HG03103 (cell line): ENCODE data around the gene DISP3.

Experiments used
- ATAC-seq: cut with Tn5 transposase; IDR thresholded peaks from one replicate; pipeline ENCODE4 v1.9.1; 2021; ENCODE audit warnings: low read depth; ENCODE audit not compliant: unreplicated experiment

DISP3 gene

GRCh38 chr1:11539850-11540772, 61.2 kb downstream of the DISP3 start:
- ATAC-seq: no peak

DNA sequence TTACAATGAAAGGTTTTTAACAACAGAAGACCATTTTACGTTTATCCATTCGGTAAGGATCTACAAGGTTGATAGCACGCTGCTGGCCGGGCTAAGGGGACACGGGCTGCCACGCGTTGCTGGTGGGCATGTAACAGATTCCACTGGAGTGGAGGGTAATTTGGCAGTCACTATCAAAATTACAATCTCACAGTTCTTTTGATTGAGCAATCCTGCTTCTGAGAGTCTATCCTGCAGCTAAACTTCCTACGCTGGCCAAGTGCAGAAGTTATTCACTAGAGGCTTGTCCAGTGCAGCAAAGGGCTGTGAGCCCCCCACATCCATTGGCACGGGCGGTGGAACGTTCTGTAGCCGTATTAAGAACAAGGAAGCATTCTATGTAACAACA, 61.8 kb downstream of the DISP3 start:
- ATAC-seq: no peak

DNA sequence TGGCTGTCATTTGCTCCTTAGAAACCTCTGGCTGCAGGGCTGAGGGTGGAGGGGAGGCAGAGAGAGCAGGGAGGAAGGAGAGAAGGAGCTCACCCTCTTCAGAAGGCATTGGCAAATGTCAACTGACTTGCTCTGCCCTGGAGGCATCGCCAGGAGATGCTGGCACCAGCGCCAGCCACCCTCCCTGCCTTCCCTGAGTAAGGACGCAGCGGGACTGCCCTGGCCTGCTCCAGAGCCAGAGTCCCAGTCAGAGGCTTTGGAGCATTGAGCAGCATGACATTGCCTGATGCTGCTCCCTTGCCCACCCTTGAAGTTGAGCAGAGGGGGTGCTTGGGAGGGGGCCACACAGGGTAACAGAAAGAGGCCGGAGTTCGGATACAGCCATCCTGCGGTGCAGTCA, 62.3 kb downstream of the DISP3 start:
- no peak for ATAC-seq

- ATAC-seq: no peak
Measured at GRCh38 chr1:11541956-11542355, 63.0 kb downstream of the DISP3 start.

- no peak for ATAC-seq
Measured at GRCh38 chr1:11543392-11543791, 64.4 kb downstream of the DISP3 start.

GRCh38 chr1:11543796-11544195, 64.8 kb downstream of the DISP3 start:
- no peak for ATAC-seq

DNA sequence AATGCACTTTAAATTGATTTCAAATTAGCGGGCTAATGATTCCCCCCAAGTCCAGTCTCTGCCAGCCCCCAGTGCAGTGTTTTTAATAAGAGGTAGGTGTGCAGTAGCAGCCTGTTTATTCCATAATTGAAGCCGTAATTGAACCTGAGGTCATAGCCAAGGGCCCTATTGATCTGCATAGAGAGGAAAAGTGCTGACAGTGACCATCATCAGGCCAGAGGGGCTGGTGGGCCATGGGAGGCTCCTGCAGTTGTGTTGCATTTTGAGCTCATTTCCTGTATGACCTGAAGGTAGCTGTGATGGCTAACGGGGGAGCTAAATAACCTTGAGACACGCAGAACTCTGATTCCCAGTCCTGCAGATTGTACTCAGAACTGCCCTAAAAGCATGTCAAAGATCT, 67.5 kb downstream of the DISP3 start:
- no peak for ATAC-seq

GRCh38 chr1:11550664-11551283, 71.8 kb downstream of the DISP3 start:
- ATAC-seq: no peak

DNA sequence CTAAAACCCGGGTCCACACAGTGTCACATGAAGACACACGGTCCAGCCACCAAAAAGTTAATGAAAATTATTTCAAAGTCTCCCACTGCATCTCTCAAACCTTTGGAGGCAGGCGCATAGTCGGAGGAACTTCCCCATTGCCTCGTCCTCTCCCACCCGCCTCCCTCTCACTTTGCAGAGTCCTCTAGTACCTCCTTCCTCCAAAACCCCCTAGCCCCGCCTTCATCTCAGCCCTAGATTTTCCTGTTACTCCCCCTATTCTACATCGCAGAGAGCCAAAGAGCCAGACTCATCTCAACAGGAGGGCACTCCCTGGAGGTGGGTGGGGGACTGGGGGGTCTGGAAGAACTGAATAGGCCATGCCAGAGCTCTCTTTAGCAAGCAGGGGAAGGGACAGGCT, 79.3 kb downstream of the DISP3 start:
- no peak for ATAC-seq

GRCh38 chr1:11558871-11559590, 80.1 kb downstream of the DISP3 start:
- ATAC-seq: no peak

DNA sequence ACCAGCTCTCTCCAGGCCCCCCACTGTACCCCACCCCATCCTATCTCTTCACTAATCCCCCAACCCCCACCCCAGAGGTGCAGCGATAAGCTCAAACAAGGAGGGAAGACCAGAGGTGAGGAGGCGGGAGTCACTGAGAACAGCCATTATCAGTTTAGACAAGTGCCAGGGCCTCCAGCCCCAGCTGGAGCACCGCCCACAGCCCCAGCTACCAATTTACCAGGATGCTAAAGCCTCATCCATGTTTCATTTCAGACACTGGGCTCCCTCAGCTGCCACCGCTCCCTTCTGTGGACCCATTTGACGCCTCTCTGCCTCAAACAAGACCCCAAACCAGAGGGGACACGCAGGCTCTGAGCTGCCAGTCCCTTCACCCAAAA, 80.6 kb downstream of the DISP3 start:
- ATAC-seq: no peak

- no peak for ATAC-seq
Measured at GRCh38 chr1:11560061-11560460, 81.1 kb downstream of the DISP3 start.

DNA sequence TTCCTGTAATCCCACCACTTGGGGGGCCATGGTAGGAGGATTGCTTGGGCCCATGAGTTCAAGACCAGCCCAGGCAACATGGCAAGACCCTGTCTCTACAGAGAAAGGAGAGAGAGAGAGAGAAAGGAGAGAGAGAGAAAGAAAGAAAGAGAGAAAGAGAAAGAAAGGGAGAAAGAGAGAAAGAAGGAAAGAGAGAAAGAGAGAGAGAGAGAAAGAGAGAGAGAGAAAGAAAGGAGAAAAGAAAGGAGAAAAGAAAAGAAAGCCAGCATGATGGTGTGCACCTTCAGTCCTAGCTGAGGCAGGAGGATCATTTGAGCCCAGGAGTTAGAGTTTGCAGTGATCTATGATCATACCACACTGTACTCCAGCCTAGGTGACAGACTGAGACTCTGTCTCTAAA, 82.8 kb downstream of the DISP3 start:
- ATAC-seq: no peak

DNA sequence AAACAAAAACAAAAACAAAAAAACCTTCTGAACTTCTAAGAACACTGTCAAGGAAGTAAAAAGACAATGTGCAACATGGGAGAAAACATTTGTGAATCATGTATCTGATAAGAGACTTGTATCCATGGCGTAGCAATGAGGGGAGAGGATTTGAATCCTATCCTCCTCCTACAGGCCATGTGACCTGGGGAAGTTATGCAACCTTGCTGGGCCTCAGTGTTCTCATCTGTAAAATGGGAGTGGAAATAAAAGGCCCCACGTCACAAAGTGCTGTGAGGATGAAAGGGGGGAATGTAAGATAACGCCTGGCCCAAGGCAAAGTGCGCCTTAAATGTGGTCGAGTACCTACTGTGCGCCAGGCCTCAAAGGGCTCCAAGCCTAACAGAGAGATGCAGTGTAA, 83.7 kb downstream of the DISP3 start:
- no peak for ATAC-seq

- no peak for ATAC-seq
Measured at GRCh38 chr1:11563560-11564069, 84.7 kb downstream of the DISP3 start.

DNA sequence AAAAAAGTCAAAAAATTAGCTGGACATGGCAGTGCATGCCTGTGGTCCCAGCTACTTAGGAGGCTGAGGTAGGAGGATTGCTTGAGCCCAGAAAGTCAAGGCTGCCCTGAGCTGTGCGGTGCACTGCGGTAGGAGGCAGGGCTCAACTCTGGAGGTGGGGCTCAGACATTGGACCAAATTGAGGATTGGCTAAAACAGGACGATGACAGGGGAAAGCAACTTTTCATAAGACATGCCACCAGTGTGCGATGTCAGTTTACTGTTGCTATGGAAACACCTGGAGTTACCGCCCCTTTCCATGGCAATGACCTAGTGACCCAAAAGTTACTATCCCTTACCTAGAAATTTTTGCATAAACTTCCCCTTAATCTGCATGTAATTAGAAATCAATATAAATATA, 85.3 kb downstream of the DISP3 start:
- ATAC-seq: no peak

DNA sequence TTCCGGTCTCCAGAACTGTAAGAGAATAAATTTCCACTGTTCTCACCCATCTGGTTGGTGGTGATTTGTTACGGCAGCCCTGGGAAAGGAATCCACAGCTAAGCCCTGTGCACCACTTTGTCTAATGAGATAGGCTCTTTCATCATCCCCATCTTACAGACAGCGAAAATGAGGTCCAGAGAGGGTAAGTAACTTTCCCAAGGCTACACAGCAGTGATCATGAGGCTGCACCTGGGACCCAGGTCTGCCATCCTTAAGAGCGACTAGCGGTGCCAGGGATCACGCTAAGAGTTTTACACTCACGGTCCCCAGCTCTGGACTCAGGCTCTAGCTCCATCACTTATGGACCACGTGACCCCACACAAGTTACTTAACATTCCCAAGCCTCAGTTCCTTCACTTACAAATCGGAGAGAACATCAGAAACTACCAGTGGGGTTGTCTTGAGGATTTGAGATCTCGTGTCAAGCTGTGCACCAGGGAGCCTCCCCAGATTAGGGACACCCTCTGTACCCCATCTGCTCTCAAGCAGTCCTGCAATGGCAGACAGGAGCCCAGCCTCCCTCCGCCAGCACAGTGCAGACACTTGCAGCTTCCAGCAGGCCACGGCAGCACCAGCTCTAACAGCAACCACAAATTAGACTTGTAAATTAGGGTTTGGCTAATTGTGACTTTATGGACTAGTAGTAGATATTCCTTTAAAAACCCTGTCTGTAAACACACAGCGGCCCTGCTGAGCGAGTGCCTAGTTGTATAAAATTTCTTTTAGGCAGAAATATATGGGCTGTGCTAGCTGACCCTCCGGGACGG, 87.3 kb downstream of the DISP3 start:
- ATAC-seq: no peak

GRCh38 chr1:11567244-11568065, 88.5 kb downstream of the DISP3 start:
- ATAC-seq: no peak

DNA sequence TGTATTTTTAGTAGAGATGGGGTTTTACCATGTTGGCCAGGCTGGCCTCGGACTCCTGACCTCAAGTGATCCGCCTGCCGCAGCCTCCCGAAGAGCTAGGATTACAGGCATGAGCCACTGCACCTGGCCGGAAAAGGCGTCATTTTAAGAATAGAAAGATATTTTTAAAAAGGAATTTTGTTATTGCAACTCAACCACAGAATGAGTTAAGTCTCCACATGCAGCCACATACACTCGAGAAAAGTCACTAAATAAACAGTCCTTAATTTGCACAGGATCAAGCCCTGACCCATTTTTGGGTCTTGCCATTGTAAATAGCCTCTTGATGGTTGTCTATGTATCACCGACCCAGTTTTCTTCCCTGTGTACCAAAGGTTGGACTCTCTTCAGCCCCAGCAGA, 89.7 kb downstream of the DISP3 start:
- ATAC-seq: no peak

DNA sequence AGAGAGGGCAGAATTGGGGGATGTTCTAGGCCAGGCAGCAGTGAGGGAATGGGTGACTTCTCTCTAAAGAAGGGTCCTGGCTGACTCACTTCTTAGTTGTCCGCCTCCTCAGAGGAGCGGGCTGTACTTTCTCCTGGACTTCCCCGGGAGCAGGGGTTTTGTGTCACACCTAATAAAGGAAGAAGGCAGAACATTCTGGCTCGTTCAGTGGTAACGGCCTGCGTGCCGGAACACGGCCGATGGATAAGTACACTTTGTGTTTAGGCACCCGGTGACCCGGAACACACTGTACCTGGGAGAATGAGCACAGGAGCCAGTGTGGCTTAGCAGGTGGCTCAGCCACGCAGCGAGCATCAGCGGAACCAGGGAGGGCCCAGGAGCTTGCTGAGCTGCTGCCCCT, 90.6 kb downstream of the DISP3 start:
- ATAC-seq: no peak
